ENCODE measurements around the gene TRMT10A.
"Not testable (repeated sequence)": the region's sequence is repeated elsewhere in the genome, so short reads cannot be mapped to it uniquely, and the experiment has no call there.

Gene TRMT10A

GRCh38 chr4:99552872-99553271 is 11.0 kb downstream of the TRMT10A start:
- DNase-seq (ENCODE audit: low spot score): no peak

- no peak for DNase-seq (ENCODE audit: low spot score)
Measured at GRCh38 chr4:99540277-99540939, 23.4 kb downstream of the TRMT10A start.

- no peak for DNase-seq (ENCODE audit: low spot score)
Measured at GRCh38 chr4:99537674-99538073, 26.2 kb downstream of the TRMT10A start.

GRCh38 chr4:99536848-99537247 is 27.0 kb downstream of the TRMT10A start:
- DNase-seq (ENCODE audit: low spot score): no peak

GRCh38 chr4:99536271-99536670 is 27.6 kb downstream of the TRMT10A start:
- DNase-seq (ENCODE audit: low spot score): no peak

GRCh38 chr4:99534699-99535098 is 29.1 kb downstream of the TRMT10A start:
- not testable (repeated sequence) for DNase-seq (ENCODE audit: low spot score)

GRCh38 chr4:99529956-99530355 is 33.9 kb downstream of the TRMT10A start:
- no peak for DNase-seq (ENCODE audit: low spot score)

- no peak for DNase-seq (ENCODE audit: low spot score)
Measured at GRCh38 chr4:99529228-99529627, 34.6 kb downstream of the TRMT10A start.

- no peak for DNase-seq (ENCODE audit: low spot score)
Measured at GRCh38 chr4:99518601-99519295, 45.1 kb downstream of the TRMT10A start.

- no peak for DNase-seq (ENCODE audit: low spot score)
Measured at GRCh38 chr4:99510721-99511120, 53.1 kb downstream of the TRMT10A start, which contains the start of gene C4orf17. Gene C4orf17 (plus strand): TSS chr4:99511021. CDS start chr4:99513082, 2,061 bp downstream.

- DNase-seq (ENCODE audit: low spot score): no peak
Measured at GRCh38 chr4:99507762-99508161, 56.1 kb downstream of the TRMT10A start.

- DNase-seq (ENCODE audit: low spot score): no peak
Measured at GRCh38 chr4:99507349-99507748, 56.5 kb downstream of the TRMT10A start.

- DNase-seq (ENCODE audit: low spot score): no peak
Measured at GRCh38 chr4:99506781-99507180, 57.1 kb downstream of the TRMT10A start.

- no peak for DNase-seq (ENCODE audit: low spot score)
Measured at GRCh38 chr4:99504804-99505502, 58.9 kb downstream of the TRMT10A start.
